Measurements from ENCODE around the gene CORIN.

Gene CORIN

DNA sequence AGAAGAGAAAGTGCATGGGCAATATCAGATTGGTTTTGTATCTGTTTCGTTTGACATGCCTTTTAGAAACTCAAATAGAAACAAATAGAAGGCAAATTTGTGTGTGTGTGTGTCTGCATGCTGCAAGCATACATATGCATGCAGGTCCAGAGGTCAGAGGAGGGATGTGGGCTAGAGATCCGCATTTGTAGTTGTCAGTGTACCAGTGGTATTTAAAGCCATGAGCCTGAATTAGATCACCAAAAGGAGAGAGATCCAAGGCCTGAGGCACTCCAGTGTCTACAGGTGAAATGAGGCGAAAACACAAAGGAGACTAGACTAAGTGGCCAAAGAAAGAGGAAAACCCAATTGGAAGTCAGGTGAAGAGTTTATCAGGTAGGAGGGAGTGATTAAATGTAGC, 106.7 kb downstream of the CORIN start:
- POLR2A ChIA-PET: no interaction called here
- H3K27ac ChIP-seq (ENCODE audit: extremely low read depth, low read depth, low read length): no peak overlapping the region

DNA sequence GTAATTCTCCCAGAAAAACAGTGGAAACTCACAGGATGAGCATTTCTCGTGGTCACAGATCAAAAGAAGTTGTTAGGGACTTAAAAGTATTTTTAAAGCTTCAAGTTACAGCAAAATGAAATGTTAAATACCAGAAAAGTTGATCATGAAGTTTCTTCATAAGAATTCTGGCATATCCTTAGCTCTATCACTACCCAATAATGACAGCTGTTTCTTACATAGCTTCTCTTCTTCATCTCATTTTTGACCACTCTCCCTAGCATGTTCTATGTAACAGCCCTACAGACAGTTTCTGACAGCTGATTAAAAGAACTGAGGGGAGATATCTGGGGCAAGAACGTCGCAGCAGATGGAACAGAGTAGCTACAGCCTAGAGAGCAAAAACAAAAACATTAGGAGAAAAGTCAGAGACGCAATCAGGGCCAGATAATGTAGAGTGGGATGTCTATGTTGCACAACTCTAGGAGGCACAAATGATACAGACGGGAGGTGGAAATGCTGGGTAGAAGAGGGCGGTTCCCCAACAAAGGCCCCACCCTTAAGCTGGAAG, 108.7 kb downstream of the CORIN start:
- H3K4me1 ChIP-seq (ENCODE audit: control insufficient read depth, insufficient read depth, low read length): no peaks in the 10 kb centered on the region

More for the DNA sequence above, 106.7 kb downstream of the CORIN start:
- CTCF ChIA-PET: no interaction called here
- Histone ChIP-seq H3K9me3 (ENCODE audit: control insufficient read depth, insufficient read depth, low read depth, low read length) (no peaks in the 10 kb centered on the region), H3K36me3 (ENCODE audit: control insufficient read depth in 2 of 2, insufficient read depth in 1 of 2, low read length in 2 of 2) (no peaks in the 10 kb centered on the region), H3K4me3 (ENCODE audit: low read depth, low read length) (no peak overlapping the region), H3K4me1 (ENCODE audit: control insufficient read depth, insufficient read depth, low read length) (no peaks in the 10 kb centered on the region)
- TF ChIP-seq, protein P1, sequence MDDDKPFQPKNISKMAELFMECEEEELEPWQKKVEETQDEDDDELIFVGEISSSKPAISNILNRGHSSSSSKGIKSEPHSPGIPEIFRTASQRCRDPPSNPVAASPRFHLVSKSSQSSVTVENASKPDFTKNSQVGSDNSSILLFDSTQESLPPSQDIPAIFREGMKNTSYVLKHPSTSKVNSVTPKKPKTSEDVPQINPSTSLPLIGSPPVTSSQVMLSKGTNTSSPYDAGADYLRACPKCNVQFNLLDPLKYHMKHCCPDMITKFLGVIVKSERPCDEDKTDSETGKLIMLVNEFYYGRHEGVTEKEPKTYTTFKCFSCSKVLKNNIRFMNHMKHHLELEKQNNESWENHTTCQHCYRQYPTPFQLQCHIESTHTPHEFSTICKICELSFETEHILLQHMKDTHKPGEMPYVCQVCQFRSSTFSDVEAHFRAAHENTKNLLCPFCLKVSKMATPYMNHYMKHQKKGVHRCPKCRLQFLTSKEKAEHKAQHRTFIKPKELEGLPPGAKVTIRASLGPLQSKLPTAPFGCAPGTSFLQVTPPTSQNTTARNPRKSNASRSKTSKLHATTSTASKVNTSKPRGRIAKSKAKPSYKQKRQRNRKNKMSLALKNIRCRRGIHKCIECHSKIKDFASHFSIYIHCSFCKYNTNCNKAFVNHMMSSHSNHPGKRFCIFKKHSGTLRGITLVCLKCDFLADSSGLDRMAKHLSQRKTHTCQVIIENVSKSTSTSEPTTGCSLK (tag by site-specific recombination; IDR thresholded peaks at IDR 0.05): no peak
- TF ChIP-seq ZNF174 (tag by site-specific recombination; IDR thresholded peaks at IDR 0.05) (no peak), PBX3 (CRISPR knock-in tag; IDR thresholded peaks at IDR 0.05) (no peak), ZFP3 (tag by site-specific recombination; IDR thresholded peaks at IDR 0.05; ENCODE audit: low read depth) (no peak), ZNF350 (tag by site-specific recombination; IDR thresholded peaks at IDR 0.05) (no peak), ZNF335 (tag by site-specific recombination; conservative IDR thresholded peaks at IDR 0.05) (no peak), ZSCAN30 (tag by site-specific recombination; IDR thresholded peaks at IDR 0.05) (no peak), ZBTB48 (tag by site-specific recombination; IDR thresholded peaks at IDR 0.05) (no peak), SP7 (tag by site-specific recombination; IDR thresholded peaks at IDR 0.05) (no peak)

GRCh38 chr4:47721892-47722575, 115.8 kb downstream of the CORIN start:
- Histone ChIP-seq H3K4me1 (ENCODE audit: control insufficient read depth, insufficient read depth, low read length) (no peaks in the 10 kb centered on the region), H3K27ac (ENCODE audit: extremely low read depth, low read depth, low read length) (no peak overlapping the region), H3K9me3 (ENCODE audit: control insufficient read depth, insufficient read depth, low read depth, low read length) (no peaks in the 10 kb centered on the region), H3K36me3 (ENCODE audit: control insufficient read depth in 2 of 2, insufficient read depth in 1 of 2, low read length in 2 of 2) (no peaks in the 10 kb centered on the region), H3K4me3 (ENCODE audit: low read depth, low read length) (no peak overlapping the region)
- ChIA-PET POLR2A (no interaction called here), CTCF (no interaction called here)
- no peak for TF ChIP-seq ZNF426 (tag by site-specific recombination; IDR thresholded peaks at IDR 0.05)
- TF ChIP-seq ZNF701 (tag by site-specific recombination; IDR thresholded peaks at IDR 0.05): no peak
- TF ChIP-seq, protein P2, sequence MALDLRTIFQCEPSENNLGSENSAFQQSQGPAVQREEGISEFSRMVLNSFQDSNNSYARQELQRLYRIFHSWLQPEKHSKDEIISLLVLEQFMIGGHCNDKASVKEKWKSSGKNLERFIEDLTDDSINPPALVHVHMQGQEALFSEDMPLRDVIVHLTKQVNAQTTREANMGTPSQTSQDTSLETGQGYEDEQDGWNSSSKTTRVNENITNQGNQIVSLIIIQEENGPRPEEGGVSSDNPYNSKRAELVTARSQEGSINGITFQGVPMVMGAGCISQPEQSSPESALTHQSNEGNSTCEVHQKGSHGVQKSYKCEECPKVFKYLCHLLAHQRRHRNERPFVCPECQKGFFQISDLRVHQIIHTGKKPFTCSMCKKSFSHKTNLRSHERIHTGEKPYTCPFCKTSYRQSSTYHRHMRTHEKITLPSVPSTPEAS (tag by site-specific recombination; IDR thresholded peaks at IDR 0.05): no peak
- TF ChIP-seq, protein P3, sequence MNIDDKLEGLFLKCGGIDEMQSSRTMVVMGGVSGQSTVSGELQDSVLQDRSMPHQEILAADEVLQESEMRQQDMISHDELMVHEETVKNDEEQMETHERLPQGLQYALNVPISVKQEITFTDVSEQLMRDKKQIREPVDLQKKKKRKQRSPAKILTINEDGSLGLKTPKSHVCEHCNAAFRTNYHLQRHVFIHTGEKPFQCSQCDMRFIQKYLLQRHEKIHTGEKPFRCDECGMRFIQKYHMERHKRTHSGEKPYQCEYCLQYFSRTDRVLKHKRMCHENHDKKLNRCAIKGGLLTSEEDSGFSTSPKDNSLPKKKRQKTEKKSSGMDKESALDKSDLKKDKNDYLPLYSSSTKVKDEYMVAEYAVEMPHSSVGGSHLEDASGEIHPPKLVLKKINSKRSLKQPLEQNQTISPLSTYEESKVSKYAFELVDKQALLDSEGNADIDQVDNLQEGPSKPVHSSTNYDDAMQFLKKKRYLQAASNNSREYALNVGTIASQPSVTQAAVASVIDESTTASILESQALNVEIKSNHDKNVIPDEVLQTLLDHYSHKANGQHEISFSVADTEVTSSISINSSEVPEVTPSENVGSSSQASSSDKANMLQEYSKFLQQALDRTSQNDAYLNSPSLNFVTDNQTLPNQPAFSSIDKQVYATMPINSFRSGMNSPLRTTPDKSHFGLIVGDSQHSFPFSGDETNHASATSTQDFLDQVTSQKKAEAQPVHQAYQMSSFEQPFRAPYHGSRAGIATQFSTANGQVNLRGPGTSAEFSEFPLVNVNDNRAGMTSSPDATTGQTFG (tag by site-specific recombination; IDR thresholded peaks at IDR 0.05; ENCODE audit: borderline replicate concordance): no peak
- TF ChIP-seq ZNF350 (tag by site-specific recombination; IDR thresholded peaks at IDR 0.05): no peak
- no peak for TF ChIP-seq KLF10 (tag by site-specific recombination; IDR thresholded peaks at IDR 0.05)
- TF ChIP-seq WT1 (tag by site-specific recombination; IDR thresholded peaks at IDR 0.05): no peak
- TF ChIP-seq GFI1B (tag by site-specific recombination; IDR thresholded peaks at IDR 0.05): no peak
- TF ChIP-seq ZNF777 (tag by site-specific recombination; IDR thresholded peaks at IDR 0.05; ENCODE audit: borderline replicate concordance): no peak
- TF ChIP-seq ZNF624 (tag by site-specific recombination; IDR thresholded peaks at IDR 0.05): no peak
- TF ChIP-seq ZNF221 (tag by site-specific recombination; IDR thresholded peaks at IDR 0.05; ENCODE audit: borderline replicate concordance): no peak
- no peak for TF ChIP-seq ZNF362 (tag by site-specific recombination; IDR thresholded peaks at IDR 0.05)

More for the DNA sequence above, 108.7 kb downstream of the CORIN start:
- Histone ChIP-seq H3K4me3 (ENCODE audit: low read depth, low read length) (no peak overlapping the region), H3K9me3 (ENCODE audit: control insufficient read depth, insufficient read depth, low read depth, low read length) (no peaks in the 10 kb centered on the region), H3K27ac (ENCODE audit: extremely low read depth, low read depth, low read length) (no peak overlapping the region), H3K36me3 (ENCODE audit: control insufficient read depth in 2 of 2, insufficient read depth in 1 of 2, low read length in 2 of 2) (no peaks in the 10 kb centered on the region)
- TF ChIP-seq ZNF510 (tag by site-specific recombination; IDR thresholded peaks at IDR 0.05; ENCODE audit: insufficient replicate concordance) (no peak), ZNF654 (tag by site-specific recombination; IDR thresholded peaks at IDR 0.05; ENCODE audit: low read depth) (no peak), ZNF366 (tag by site-specific recombination; conservative IDR thresholded peaks at IDR 0.05) (no peak), ZBTB48 (tag by site-specific recombination; IDR thresholded peaks at IDR 0.05) (no peak)
- CTCF ChIA-PET: interaction anchor here (1.3 kb wide), 1 partner anchor 24 kb away, joined by 5 read pairs; no protein-coding TSS in a partner anchor
- POLR2A ChIA-PET: no interaction called here
